ENCODE data around the gene CCNYL1. TPM values are rescaled to one million over a fixed set of nuclear protein-coding genes. Genes with fewer than 3 reads are reported as not detected.
"Not testable (repeated sequence)": the region's sequence is repeated elsewhere in the genome, so short reads cannot be mapped to it uniquely, and the experiment has no call there.

CCNYL1 gene
- total RNA-seq, 1 donor from 2014 or later = 24.3 TPM

DNA sequence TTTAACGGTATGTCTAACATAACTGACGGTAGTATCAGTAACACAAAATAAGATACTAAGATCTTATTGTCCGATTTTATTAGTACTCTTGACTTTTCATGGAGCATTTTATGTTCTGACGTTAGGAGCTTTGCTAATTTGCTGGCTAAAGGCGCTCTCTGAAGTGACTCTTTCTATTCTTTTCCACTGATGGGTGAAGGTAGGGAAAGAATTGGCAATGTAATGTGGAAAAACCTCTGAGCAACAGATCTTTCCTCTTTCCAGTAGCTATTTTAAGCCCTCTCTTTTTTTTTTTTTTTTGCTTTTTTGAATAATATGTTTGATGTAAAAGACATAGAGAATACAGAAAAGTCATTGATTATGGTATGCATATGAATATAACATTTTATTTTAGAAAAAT, 4.6 kb downstream of the CCNYL1 start:
- Mint-ChIP-seq H3K4me3 (no peak overlapping the region), H3K27me3 (ENCODE audit: low read depth) (no peaks in the 10 kb centered on the region), H3K27ac (ENCODE audit: unreplicated experiment) (no peak overlapping the region), H3K4me1 (peaks cover 15% of the 10 kb centered on the region), H3K9me3 (no peaks in the 10 kb centered on the region), H3K36me3 (ENCODE audit: low read depth) (peaks cover 2% of the 10 kb centered on the region)
- DNase-seq (ENCODE audit: low read depth, low spot score) = no peak
- no peak for TF ChIP-seq CTCF (conservative IDR thresholded peaks at IDR 0.05)

DNA sequence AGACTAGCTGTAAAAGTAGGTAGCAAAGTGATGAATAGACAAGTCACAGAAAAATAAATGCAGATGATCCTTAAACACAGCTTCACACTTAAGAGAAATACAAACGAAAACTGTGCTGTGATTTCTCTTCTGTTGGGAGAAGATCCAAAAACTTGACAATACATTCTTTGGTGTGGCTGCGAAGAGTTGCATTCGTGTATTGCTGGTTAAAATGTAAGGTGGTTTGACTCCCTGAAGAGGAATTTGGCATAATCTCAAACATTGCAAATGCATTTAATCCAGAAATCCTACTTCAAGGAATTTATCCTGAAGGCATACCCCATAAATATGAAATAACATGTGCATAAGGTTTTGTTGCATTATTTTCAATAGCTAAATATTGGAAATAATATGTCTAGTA, 7.1 kb downstream of the CCNYL1 start:
- Mint-ChIP-seq H3K27ac (ENCODE audit: unreplicated experiment) (no peak overlapping the region), H3K27me3 (ENCODE audit: low read depth) (no peaks in the 10 kb centered on the region), H3K9me3 (no peaks in the 10 kb centered on the region), H3K36me3 (ENCODE audit: low read depth) (peaks cover 2% of the 10 kb centered on the region), H3K4me3 (no peak overlapping the region), H3K4me1 (peaks cover 5% of the 10 kb centered on the region)
- DNase-seq (ENCODE audit: low read depth, low spot score) = no peak
- no peak for TF ChIP-seq CTCF (conservative IDR thresholded peaks at IDR 0.05)

- no peak for TF ChIP-seq CTCF (conservative IDR thresholded peaks at IDR 0.05)
- Mint-ChIP-seq H3K4me1 (peaks cover 1% of the 10 kb centered on the region), H3K36me3 (ENCODE audit: low read depth) (no peaks in the 10 kb centered on the region), H3K9me3 (no peaks in the 10 kb centered on the region), H3K27me3 (ENCODE audit: low read depth) (no peaks in the 10 kb centered on the region), H3K27ac (ENCODE audit: unreplicated experiment) (no peak overlapping the region), H3K4me3 (no peak overlapping the region)
- no peak for DNase-seq (ENCODE audit: low read depth, low spot score)
Measured at GRCh38 chr2:207719008-207719407, 7.6 kb downstream of the CCNYL1 start.

- H3K36me3 Mint-ChIP-seq (ENCODE audit: low read depth); H3K27ac Mint-ChIP-seq (ENCODE audit: unreplicated experiment); H3K27me3 Mint-ChIP-seq (ENCODE audit: low read depth); H3K4me3 Mint-ChIP-seq; H3K9me3 Mint-ChIP-seq; DNase-seq (ENCODE audit: low read depth, low spot score); H3K4me1 Mint-ChIP-seq: not testable (repeated sequence)
Measured at GRCh38 chr2:207719655-207720054, 8.2 kb downstream of the CCNYL1 start.

DNA sequence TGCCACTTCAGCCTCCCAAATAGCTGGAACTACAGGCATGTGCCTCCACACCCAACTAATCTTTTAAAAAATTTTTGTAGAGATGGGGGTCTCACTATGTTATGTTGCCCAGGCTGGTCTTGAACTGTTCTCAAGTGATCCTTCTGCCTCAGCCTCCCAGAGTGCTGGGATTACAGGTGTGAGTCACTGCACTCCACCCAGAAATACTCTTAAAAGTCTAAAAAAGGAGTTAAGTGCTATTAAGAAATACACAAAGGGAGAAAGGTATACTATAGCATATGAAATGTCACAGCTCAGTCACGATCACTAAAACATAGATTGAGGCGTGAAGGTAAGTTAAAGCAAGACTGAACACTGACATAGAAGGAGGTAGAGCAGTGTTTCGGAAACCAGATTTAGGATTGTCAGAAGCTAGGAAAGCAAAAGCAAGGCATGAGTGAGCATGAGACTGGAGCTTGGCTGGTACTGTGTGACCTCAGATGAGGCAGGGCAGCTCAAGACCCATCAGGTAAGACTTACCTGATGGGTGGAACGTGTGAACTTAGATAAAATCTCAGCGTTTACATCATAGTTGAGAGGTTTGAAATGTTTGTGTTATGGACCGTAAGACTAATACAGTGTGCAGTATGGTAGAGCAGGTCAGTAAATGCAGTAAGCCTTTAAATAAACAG, 9.2 kb downstream of the CCNYL1 start:
- Mint-ChIP-seq H3K36me3 (ENCODE audit: low read depth) (no peaks in the 10 kb centered on the region), H3K4me1 (no peaks in the 10 kb centered on the region), H3K27ac (ENCODE audit: unreplicated experiment) (no peak overlapping the region), H3K27me3 (ENCODE audit: low read depth) (no peaks in the 10 kb centered on the region), H3K9me3 (no peaks in the 10 kb centered on the region), H3K4me3 (no peak overlapping the region)
- TF ChIP-seq CTCF (conservative IDR thresholded peaks at IDR 0.05) = no peak
- no peak for DNase-seq (ENCODE audit: low read depth, low spot score)

- DNase-seq (ENCODE audit: low read depth, low spot score) = no peak
- TF ChIP-seq CTCF (conservative IDR thresholded peaks at IDR 0.05) = no peak
- no peaks in the 10 kb centered on the region for H3K27me3 Mint-ChIP-seq (ENCODE audit: low read depth)
- H3K27ac Mint-ChIP-seq (ENCODE audit: unreplicated experiment) = no peak overlapping the region
- H3K36me3 Mint-ChIP-seq (ENCODE audit: low read depth) = no peaks in the 10 kb centered on the region
- H3K4me3 Mint-ChIP-seq = no peak overlapping the region
- no peaks in the 10 kb centered on the region for H3K4me1 Mint-ChIP-seq
- H3K9me3 Mint-ChIP-seq = no peaks in the 10 kb centered on the region
Measured at GRCh38 chr2:207722773-207723424, 11.5 kb downstream of the CCNYL1 start.

DNA sequence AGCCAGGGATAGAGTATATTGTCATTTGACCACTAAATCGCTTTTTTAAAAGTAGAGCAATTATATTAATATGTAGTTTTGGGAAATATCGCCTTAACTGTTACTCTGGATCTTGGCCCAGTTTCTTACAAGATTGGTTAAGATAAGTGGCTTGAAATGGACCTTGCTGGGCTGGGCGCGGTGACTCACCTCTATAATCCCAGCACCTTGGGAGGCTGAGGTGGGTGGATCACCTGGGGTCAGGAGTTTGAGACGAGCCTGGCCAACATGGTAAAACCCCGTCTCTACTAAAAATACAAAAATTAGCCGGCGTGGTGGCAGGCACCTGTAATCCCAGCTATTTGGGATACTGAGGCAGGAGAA, 12.0 kb downstream of the CCNYL1 start:
- DNase-seq (ENCODE audit: low read depth, low spot score); H3K4me1 Mint-ChIP-seq; H3K27ac Mint-ChIP-seq (ENCODE audit: unreplicated experiment); H3K36me3 Mint-ChIP-seq (ENCODE audit: low read depth); H3K27me3 Mint-ChIP-seq (ENCODE audit: low read depth); H3K9me3 Mint-ChIP-seq; H3K4me3 Mint-ChIP-seq: not testable (repeated sequence)
